CD4-positive, alpha-beta T cell (primary cell): ENCODE data around the gene CDK15. TPM values are rescaled to one million over a fixed set of nuclear protein-coding genes. Genes with fewer than 3 reads are reported as not detected.

Experiments used
- ATAC-seq: fragments of 200-7000 bp; cut with Tn5 transposase; one replicate; pipeline ENCODE4 v1.10.0; 2022; ENCODE audit warnings: mild to moderate bottlenecking; ENCODE audit not compliant: poor library complexity
- CTCF ChIA-PET: fragments of 350-600 bp; sonication (Branson Sonifier 250); formaldehyde crosslinking; loops from one replicate; lab custom pipeline; 2021; ENCODE audit warnings: antibody characterized with exemption, inconsistent platforms; lab: Charles Lee
- POLR2A ChIA-PET: fragments of 350-600 bp; sonication (Branson Sonifier 250); formaldehyde crosslinking; loops from one replicate; lab custom pipeline; 2021; ENCODE audit warnings: antibody characterized with exemption, inconsistent platforms; lab: Charles Lee
- DNase-seq, 14 experiments: peaks; one replicate each; pipeline ENCODE4 v3.0.0-alpha.2; 2013 to 2020; ENCODE audit warnings: mixed read lengths in 2 of 14
- H3K27ac ChIP-seq, 2 donors: one replicate each; pipeline versions ENCODE4 v1.5.1 to v1.7.0; 2013; ENCODE audit warnings: low read length in 2 of 2, low read depth in 1 of 2, mild to moderate bottlenecking in 1 of 2
- H3K27me3 ChIP-seq, 2 experiments: 1 replicate in 1 of 2; 2 replicates in 1 of 2; pipeline versions ENCODE4 v1.6.1 to v1.7.0; 2013; ENCODE audit warnings: low read length in 2 of 2, control low read depth in 1 of 2, mild to moderate bottlenecking in 1 of 2, moderate library complexity in 1 of 2; ENCODE audit not compliant: insufficient read depth in 2 of 2, control insufficient read depth in 1 of 2
- H3K36me3 ChIP-seq: one replicate; pipeline ENCODE4 v1.6.1; 2013; ENCODE audit warnings: low read length, control low read depth; ENCODE audit not compliant: insufficient read depth
- H3K4me1 ChIP-seq: one replicate; pipeline ENCODE4 v1.6.1; 2013; ENCODE audit warnings: low read length, control low read depth; ENCODE audit not compliant: insufficient read depth
- H3K4me3 ChIP-seq: one replicate; pipeline ENCODE4 v1.5.1; 2013; ENCODE audit warnings: mild to moderate bottlenecking, low read length, moderate library complexity
- H3K9me3 ChIP-seq, 2 experiments: 1 replicate in 1 of 2; 2 replicates in 1 of 2; pipeline versions ENCODE4 v1.6.1 to v1.7.0; 2013; ENCODE audit warnings: low read length in 2 of 2, mild to moderate bottlenecking in 2 of 2, control low read depth in 1 of 2, moderate library complexity in 1 of 2; ENCODE audit not compliant: control insufficient read depth in 1 of 2, insufficient read depth in 1 of 2
- H3K27ac Mint-ChIP-seq: one replicate; pipeline ENCODE4 v1.8.0; 2020; ENCODE audit warnings: mixed read lengths
- H3K27me3 Mint-ChIP-seq: one replicate; pipeline ENCODE4 v1.8.0; 2021; ENCODE audit warnings: mixed read lengths
- H3K36me3 Mint-ChIP-seq: one replicate; pipeline ENCODE4 v1.8.0; 2021; ENCODE audit warnings: low read depth, mixed read lengths
- H3K4me1 Mint-ChIP-seq: one replicate; pipeline ENCODE4 v1.8.0; 2021; ENCODE audit warnings: low read depth, mixed read lengths
- H3K4me3 Mint-ChIP-seq: one replicate; pipeline ENCODE4 v1.8.0; 2020; ENCODE audit warnings: mild to moderate bottlenecking, mixed read lengths
- H3K9me3 Mint-ChIP-seq: one replicate; pipeline ENCODE4 v1.8.0; 2020; ENCODE audit warnings: mixed read lengths
- CTCF ChIP-seq: fragments of 200-600 bp; IDR thresholded peaks from one replicate; pipeline ENCODE4 v1.8.0; 2022; ENCODE audit warnings: antibody characterized with exemption, mild to moderate bottlenecking
- intact Hi-C, 2 experiments: fragments of 100-400 bp; cut with DNase I in 1 of 2; cut with micrococcal nuclease in 1 of 2; formaldehyde crosslinking; loops; one replicate each; pipeline versions ENCODE4 v1.15.1 to v1.9.0; 2023 to 2025; cut with DNase I, micrococcal nuclease
- total RNA-seq, 174 experiments: library from RNA in 2 of 174; stranded (reverse) in 2 of 174; gene quantifications; one replicate each; pipeline ENCODE4 v1.2.3 and lab custom pipeline; 2021 to 2026

The CDK15 gene
- total RNA-seq, 2 experiments from 2014 or later: not detected

GRCh38 chr2:201786471-201786870 is 19.9 kb upstream of the CDK15 start:
- H3K9me3 Mint-ChIP-seq: no peaks in the 10 kb centered on the region
- H3K27ac Mint-ChIP-seq: no peak overlapping the region
- ChIA-PET CTCF (interaction anchor here (1.6 kb wide), 1 partner anchor 146 kb away, joined by 3 read pairs; no protein-coding TSS in a partner anchor), POLR2A (no interaction called here)
- peaks cover 4% of the 10 kb centered on the region for H3K36me3 Mint-ChIP-seq
- TF ChIP-seq CTCF: no peak
- intact Hi-C loops: loop anchor here in 1 of 2 experiments (10.0 kb wide), 3 partner anchors 848 to 1262 kb away; partner anchors contain the start of genes FAM117B and SGO2
- DNase-seq (no peak), ATAC-seq (no peak)
- Histone ChIP-seq H3K27me3 (no peaks in the 10 kb centered on the region), H3K36me3 (no peaks in the 10 kb centered on the region), H3K4me1 (peaks cover 5% of the 10 kb centered on the region), H3K4me3 (no peak overlapping the region), H3K9me3 (no peaks in the 10 kb centered on the region), H3K27ac (no peak overlapping the region)
- peaks cover 4% of the 10 kb centered on the region for H3K4me1 Mint-ChIP-seq
- no peak overlapping the region for H3K4me3 Mint-ChIP-seq
- H3K27me3 Mint-ChIP-seq: peaks cover 8% of the 10 kb centered on the region

- peaks cover 12% of the 10 kb centered on the region for H3K27me3 Mint-ChIP-seq
- Histone ChIP-seq H3K27ac (no peak overlapping the region), H3K36me3 (no peaks in the 10 kb centered on the region), H3K4me1 (no peaks in the 10 kb centered on the region), H3K9me3 (no peaks in the 10 kb centered on the region), H3K27me3 (no peaks in the 10 kb centered on the region), H3K4me3 (no peak overlapping the region)
- no peaks in the 10 kb centered on the region for H3K9me3 Mint-ChIP-seq
- H3K4me3 Mint-ChIP-seq: no peak overlapping the region
- no peak for TF ChIP-seq CTCF
- ATAC-seq (no peak), DNase-seq (no peak)
- no peak overlapping the region for H3K27ac Mint-ChIP-seq
- intact Hi-C loops: loop anchor here in 1 of 2 experiments (10.0 kb wide), 3 partner anchors 846 to 1264 kb away; partner anchors contain the start of genes FAM117B and SGO2
- H3K4me1 Mint-ChIP-seq: no peaks in the 10 kb centered on the region
- no peaks in the 10 kb centered on the region for H3K36me3 Mint-ChIP-seq
- CTCF ChIA-PET: no interaction called here
- POLR2A ChIA-PET: interaction anchor here (0.7 kb wide), 1 partner anchor 39 kb away, joined by 3 read pairs; no protein-coding TSS in a partner anchor
Measured at GRCh38 chr2:201788371-201788770, 18.0 kb upstream of the CDK15 start.

GRCh38 chr2:201789395-201789794 is 16.9 kb upstream of the CDK15 start:
- no peaks in the 10 kb centered on the region for H3K36me3 Mint-ChIP-seq
- intact Hi-C loops: loop anchor here in 1 of 2 experiments (10.0 kb wide), 3 partner anchors 845 to 1265 kb away; partner anchors contain the start of genes FAM117B and SGO2
- H3K27ac Mint-ChIP-seq: no peak overlapping the region
- ATAC-seq (no peak), DNase-seq (no peak)
- POLR2A ChIA-PET: no interaction called here
- H3K4me1 Mint-ChIP-seq: no peaks in the 10 kb centered on the region
- Histone ChIP-seq H3K36me3 (no peaks in the 10 kb centered on the region), H3K4me1 (no peaks in the 10 kb centered on the region), H3K27me3 (no peaks in the 10 kb centered on the region), H3K27ac (no peak overlapping the region), H3K9me3 (no peaks in the 10 kb centered on the region), H3K4me3 (no peak overlapping the region)
- CTCF ChIA-PET: no interaction called here
- no peak for TF ChIP-seq CTCF
- no peak overlapping the region for H3K4me3 Mint-ChIP-seq
- H3K9me3 Mint-ChIP-seq: no peaks in the 10 kb centered on the region
- H3K27me3 Mint-ChIP-seq: peaks cover 12% of the 10 kb centered on the region
